NOMO-1 (cell line): Measurements from ENCODE around the gene EIF2AK3.
"Not testable (repeated sequence)": the region's sequence is repeated elsewhere in the genome, so short reads cannot be mapped to it uniquely, and the experiment has no call there.

Experiments
- DNase-seq, 2 experiments: peaks; one replicate each; lab custom pipeline; 2025; ENCODE audit not compliant: unreplicated experiment in 2 of 2; lab: John Stamatoyannopoulos, UW

Gene EIF2AK3

GRCh38 chr2:88638123-88638650 is 10.9 kb upstream of the EIF2AK3 start:
- DNase-seq, result no peak

GRCh38 chr2:88637464-88637863 is 10.2 kb upstream of the EIF2AK3 start:
- no peak for DNase-seq

GRCh38 chr2:88636026-88636425 is 8.8 kb upstream of the EIF2AK3 start:
- no peak for DNase-seq

GRCh38 chr2:88632569-88632968 is 5.3 kb upstream of the EIF2AK3 start:
- no peak for DNase-seq

GRCh38 chr2:88628571-88628939 is 1.3 kb upstream of the EIF2AK3 start:
- DNase-seq, result no peak

GRCh38 chr2:88627856-88628570 is 749 bp upstream of the EIF2AK3 start:
- peak; percentile 80 to 88 for DNase-seq

- no peak for DNase-seq
These were observed 851 bp downstream of the EIF2AK3 start for GRCh38 chr2:88626171-88627054.

- DNase-seq, result no peak
These were observed 2.8 kb downstream of the EIF2AK3 start for GRCh38 chr2:88624477-88624876.

- DNase-seq, result not testable (repeated sequence)
These were observed 3.3 kb downstream of the EIF2AK3 start for GRCh38 chr2:88623831-88624465.

GRCh38 chr2:88622307-88622706 is 5.0 kb downstream of the EIF2AK3 start:
- no peak for DNase-seq

GRCh38 chr2:88621432-88621831 is 5.8 kb downstream of the EIF2AK3 start:
- DNase-seq, result no peak

- no peak for DNase-seq
These were observed 7.2 kb downstream of the EIF2AK3 start for GRCh38 chr2:88620015-88620414.

GRCh38 chr2:88615822-88616221 is 11.4 kb downstream of the EIF2AK3 start:
- DNase-seq, result no peak

GRCh38 chr2:88614497-88615157 is 12.6 kb downstream of the EIF2AK3 start:
- DNase-seq, result no peak

GRCh38 chr2:88613921-88614320 is 13.3 kb downstream of the EIF2AK3 start:
- no peak for DNase-seq

- no peak for DNase-seq
These were observed 19.1 kb downstream of the EIF2AK3 start for GRCh38 chr2:88608184-88608583.

- DNase-seq, result no peak
These were observed 19.8 kb downstream of the EIF2AK3 start for GRCh38 chr2:88607416-88607815.

GRCh38 chr2:88606371-88607030 is 20.8 kb downstream of the EIF2AK3 start:
- no peak for DNase-seq

GRCh38 chr2:88603146-88603545 is 24.1 kb downstream of the EIF2AK3 start:
- DNase-seq, result no peak

- no peak for DNase-seq
These were observed 25.2 kb downstream of the EIF2AK3 start for GRCh38 chr2:88602022-88602421.
